ENCODE measurements around the gene SLC25A23.
"Not testable (repeated sequence)": the region's sequence is repeated elsewhere in the genome, so short reads cannot be mapped to it uniquely, and the experiment has no call there.

The SLC25A23 gene

DNA sequence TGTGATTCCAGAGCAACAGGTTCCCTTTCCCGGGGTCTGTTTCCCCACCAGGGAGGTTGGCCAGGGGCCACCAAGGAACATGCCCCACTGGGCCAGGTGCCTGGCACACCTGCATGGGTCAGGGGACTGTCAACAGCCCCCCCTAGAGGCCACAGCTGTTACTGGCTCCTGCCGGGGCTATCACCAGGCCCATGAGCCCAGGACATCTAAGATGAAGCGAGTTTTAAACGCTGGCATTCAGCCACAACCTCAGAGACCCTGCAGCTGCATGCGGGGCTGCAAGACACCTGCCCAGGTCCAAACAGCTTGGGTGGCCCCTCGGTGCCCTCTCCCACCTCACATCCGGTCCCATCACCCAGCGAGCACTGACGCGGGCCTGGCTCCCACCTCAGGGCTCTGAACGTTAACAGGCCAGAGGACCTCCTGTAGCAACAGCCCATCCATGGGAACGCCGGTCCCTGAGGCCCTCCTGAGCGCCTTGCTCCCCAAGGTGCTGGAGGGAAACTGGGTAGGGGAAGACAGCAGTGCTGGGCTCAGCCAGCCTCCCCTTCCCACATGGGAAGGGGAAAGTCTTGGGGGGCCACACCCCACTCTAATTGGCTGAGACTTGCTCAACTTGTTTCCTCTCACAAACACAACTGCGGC is 47.0 kb downstream of the SLC25A23 start:
- no peaks in the 10 kb centered on the region for H3K27me3 Mint-ChIP-seq
- H3K9me3 Mint-ChIP-seq: no peaks in the 10 kb centered on the region
- H3K4me3 Mint-ChIP-seq: no peak overlapping the region
- peaks cover 21% of the 10 kb centered on the region for H3K36me3 Mint-ChIP-seq (ENCODE audit: insufficient read depth)
- H3K4me1 Mint-ChIP-seq: no peaks in the 10 kb centered on the region
- no peak for ATAC-seq (replicated peaks; ENCODE audit: extremely low read depth, poor library complexity, severe bottlenecking)
- no peak for DNase-seq (ENCODE audit: low spot score in 2 of 2)
- no peak overlapping the region for H3K27ac Mint-ChIP-seq (ENCODE audit: low read depth)

GRCh38 chr19:6412061-6412446 is 47.5 kb downstream of the SLC25A23 start:
- no peak overlapping the region for H3K27ac Mint-ChIP-seq (ENCODE audit: low read depth)
- no peaks in the 10 kb centered on the region for H3K4me1 Mint-ChIP-seq

DNA sequence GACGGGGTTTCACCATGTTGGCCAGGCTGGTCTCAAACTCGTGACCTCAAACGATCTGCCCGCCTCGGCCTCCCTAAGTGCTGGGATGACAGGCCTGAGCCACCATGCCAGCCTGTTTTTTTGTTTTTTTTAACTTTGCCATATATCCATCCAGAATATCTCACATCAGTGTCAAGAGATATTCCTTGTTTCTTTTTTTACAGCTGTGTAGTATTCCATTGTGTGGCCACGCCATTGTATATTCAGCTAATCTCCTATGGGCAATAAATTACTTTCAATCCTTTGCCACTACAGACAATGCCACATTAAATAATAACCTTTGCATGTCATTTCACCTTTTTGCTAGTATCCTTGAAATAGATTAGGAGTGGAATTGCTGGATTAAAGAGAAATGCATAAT is 50.2 kb downstream of the SLC25A23 start:
- Mint-ChIP-seq H3K27ac (ENCODE audit: low read depth) (no peak overlapping the region), H3K4me1 (no peaks in the 10 kb centered on the region), H3K36me3 (ENCODE audit: insufficient read depth) (peaks cover 4% of the 10 kb centered on the region), H3K27me3 (no peaks in the 10 kb centered on the region), H3K9me3 (no peaks in the 10 kb centered on the region), H3K4me3 (no peak overlapping the region)
- ATAC-seq (replicated peaks; ENCODE audit: extremely low read depth, poor library complexity, severe bottlenecking): no peak
- no peak for DNase-seq (ENCODE audit: low spot score in 2 of 2)

More at GRCh38 chr19:6412061-6412446, 47.5 kb downstream of the SLC25A23 start:
- no peak for ATAC-seq (replicated peaks; ENCODE audit: extremely low read depth, poor library complexity, severe bottlenecking)
- Mint-ChIP-seq H3K36me3 (ENCODE audit: insufficient read depth) (peaks cover 21% of the 10 kb centered on the region), H3K27me3 (no peaks in the 10 kb centered on the region), H3K4me3 (no peak overlapping the region), H3K9me3 (no peaks in the 10 kb centered on the region)
- no peak for DNase-seq (ENCODE audit: low spot score in 2 of 2)

DNA sequence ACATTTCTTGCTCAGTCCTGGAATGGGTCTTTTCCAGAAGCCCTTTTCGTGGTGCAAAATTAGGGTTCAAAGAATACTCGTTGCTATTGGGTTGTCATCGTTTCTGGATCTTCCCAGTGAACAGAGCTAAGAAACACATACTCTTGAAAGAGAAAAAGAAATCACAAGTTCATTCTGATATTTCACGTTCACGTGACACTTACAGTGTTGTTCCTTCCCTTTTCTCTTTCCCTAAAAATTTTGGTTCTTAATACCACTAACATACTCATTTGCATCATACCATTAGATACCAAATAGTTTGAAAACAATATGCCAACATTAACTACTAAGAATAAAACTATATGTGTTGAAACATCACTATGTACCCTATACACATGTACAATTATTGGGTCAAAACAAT is 53.2 kb downstream of the SLC25A23 start:
- no peaks in the 10 kb centered on the region for H3K9me3 Mint-ChIP-seq
- H3K36me3 Mint-ChIP-seq (ENCODE audit: insufficient read depth): no peaks in the 10 kb centered on the region
- no peaks in the 10 kb centered on the region for H3K4me1 Mint-ChIP-seq
- H3K4me3 Mint-ChIP-seq: no peak overlapping the region
- ATAC-seq (replicated peaks; ENCODE audit: extremely low read depth, poor library complexity, severe bottlenecking): no peak
- no peak for DNase-seq (ENCODE audit: low spot score in 2 of 2)
- no peak overlapping the region for H3K27ac Mint-ChIP-seq (ENCODE audit: low read depth)
- no peaks in the 10 kb centered on the region for H3K27me3 Mint-ChIP-seq

DNA sequence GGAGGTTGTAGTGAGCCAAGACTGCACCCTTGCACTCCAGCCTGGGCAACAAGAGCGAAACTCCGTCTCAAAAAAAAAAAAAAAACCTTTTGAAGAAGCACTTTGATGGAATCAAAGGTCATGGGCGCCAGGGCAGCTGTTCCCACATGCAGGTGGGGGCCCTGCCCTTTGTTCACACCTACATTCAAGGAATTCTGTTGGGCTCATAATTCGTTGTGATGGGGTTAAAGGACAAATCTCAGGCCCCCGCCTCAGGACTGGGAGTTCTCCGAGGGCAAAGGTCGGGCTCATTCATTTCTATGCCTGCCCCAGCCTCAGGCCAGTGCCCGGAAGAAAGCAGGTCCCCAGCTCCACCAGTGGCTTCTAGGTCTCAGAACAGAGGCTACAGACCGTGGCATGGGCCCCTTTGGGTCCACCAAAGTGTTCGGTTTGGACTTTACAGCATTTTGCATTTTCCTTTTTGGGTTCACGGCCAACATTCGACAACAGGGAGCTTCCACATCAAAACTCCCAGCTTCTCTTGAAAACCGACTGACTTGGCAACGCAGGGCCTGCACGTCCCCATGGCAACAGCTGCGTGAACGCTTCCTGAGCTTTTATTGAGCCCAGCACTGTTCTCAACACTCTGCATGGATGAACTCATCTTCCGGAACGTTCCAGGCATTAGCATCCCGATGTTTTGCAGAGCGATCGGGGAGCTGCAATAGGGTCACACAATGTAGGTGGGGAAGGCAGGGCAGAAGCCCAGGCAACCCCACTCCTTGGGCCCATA is 56.6 kb downstream of the SLC25A23 start:
- no peak for DNase-seq (ENCODE audit: low spot score in 2 of 2)
- no peak for ATAC-seq (replicated peaks; ENCODE audit: extremely low read depth, poor library complexity, severe bottlenecking)

DNA sequence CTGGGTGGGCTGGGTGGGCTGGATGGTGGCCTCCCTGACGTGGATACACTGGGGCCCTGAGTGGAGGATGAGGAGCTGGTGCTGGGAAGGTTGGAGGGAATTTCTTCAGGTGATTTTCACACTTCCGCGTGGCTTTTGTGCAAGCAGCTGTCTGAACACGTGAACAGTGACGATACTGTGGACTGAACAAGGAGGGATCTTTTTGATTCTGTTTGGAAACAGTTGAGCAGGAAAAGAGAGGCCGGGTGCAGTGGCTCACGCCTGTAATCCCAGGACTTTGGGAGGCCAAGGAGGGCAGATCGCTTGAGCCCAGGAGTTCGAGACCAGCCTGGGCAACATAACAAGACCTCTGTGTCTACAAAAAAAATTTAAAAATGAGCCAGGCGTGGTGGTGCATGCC is 57.5 kb downstream of the SLC25A23 start:
- DNase-seq (ENCODE audit: low spot score in 2 of 2) (no peak), ATAC-seq (replicated peaks; ENCODE audit: extremely low read depth, poor library complexity, severe bottlenecking) (no peak)
- Mint-ChIP-seq H3K27me3 (no peaks in the 10 kb centered on the region), H3K27ac (ENCODE audit: low read depth) (no peak overlapping the region), H3K9me3 (no peaks in the 10 kb centered on the region), H3K4me3 (no peak overlapping the region), H3K36me3 (ENCODE audit: insufficient read depth) (no peaks in the 10 kb centered on the region), H3K4me1 (no peaks in the 10 kb centered on the region)

More for the DNA sequence above, 56.6 kb downstream of the SLC25A23 start:
- Mint-ChIP-seq H3K36me3 (ENCODE audit: insufficient read depth) (no peaks in the 10 kb centered on the region), H3K9me3 (no peaks in the 10 kb centered on the region), H3K4me1 (no peaks in the 10 kb centered on the region), H3K27me3 (no peaks in the 10 kb centered on the region), H3K4me3 (no peak overlapping the region), H3K27ac (ENCODE audit: low read depth) (no peak overlapping the region)

DNA sequence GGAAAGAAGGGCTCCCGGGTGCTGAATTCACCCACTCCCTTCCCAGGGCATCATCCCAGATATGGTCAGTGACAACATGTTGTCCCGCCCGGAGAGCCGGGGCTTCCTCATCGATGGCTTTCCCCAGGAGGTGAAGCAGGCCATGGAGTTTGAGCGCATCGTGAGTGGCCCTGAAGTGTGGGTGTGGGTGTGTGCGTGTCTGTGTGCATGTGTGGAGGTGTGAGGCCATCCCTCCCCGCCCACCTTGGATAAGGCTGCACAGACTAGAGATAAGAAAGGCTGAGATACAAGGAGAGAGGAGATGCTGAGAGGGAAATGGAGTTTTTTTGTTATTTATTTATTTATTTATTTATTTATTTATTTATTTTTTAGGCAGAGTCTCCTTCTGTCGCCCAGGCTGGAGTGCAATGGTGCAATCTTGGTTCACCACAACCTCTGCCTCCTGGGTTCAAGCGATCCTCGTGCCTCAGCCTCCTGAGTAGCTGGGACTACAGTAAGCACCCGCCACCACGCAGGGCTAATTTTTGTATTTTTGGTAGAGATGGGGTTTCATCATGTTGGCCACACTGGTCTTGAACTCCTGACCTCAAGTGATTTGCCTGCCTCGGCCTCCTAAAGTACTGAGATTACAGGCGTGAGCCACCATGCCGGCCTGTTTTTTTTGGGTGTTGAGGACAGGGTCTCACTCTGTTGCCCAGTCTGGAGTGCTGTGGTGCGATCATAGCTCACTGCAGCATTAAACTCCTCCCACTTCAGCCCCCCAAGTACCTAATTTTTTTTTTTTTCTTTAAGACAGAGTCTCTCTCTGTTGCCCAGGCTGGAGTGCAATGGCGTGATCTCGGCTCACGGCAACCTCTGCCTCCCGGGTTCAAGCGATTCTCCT is 59.3 kb downstream of the SLC25A23 start:
- not testable (repeated sequence) for H3K36me3 Mint-ChIP-seq (ENCODE audit: insufficient read depth); H3K4me1 Mint-ChIP-seq; H3K27ac Mint-ChIP-seq (ENCODE audit: low read depth); H3K4me3 Mint-ChIP-seq; H3K27me3 Mint-ChIP-seq; H3K9me3 Mint-ChIP-seq; DNase-seq (ENCODE audit: low spot score in 2 of 2); ATAC-seq (replicated peaks; ENCODE audit: extremely low read depth, poor library complexity, severe bottlenecking)

- Mint-ChIP-seq H3K27ac (ENCODE audit: low read depth) (no peak overlapping the region), H3K4me3 (no peak overlapping the region), H3K27me3 (no peaks in the 10 kb centered on the region), H3K4me1 (peaks cover 23% of the 10 kb centered on the region), H3K36me3 (ENCODE audit: insufficient read depth) (peaks cover 21% of the 10 kb centered on the region), H3K9me3 (no peaks in the 10 kb centered on the region)
- DNase-seq (ENCODE audit: low spot score in 2 of 2): no peak
- ATAC-seq (replicated peaks; ENCODE audit: extremely low read depth, poor library complexity, severe bottlenecking): no peak
Observed at GRCh38 chr19:6396305-6396704, 63.3 kb downstream of the SLC25A23 start.

- DNase-seq (ENCODE audit: low spot score in 2 of 2) (no peak), ATAC-seq (replicated peaks; ENCODE audit: extremely low read depth, poor library complexity, severe bottlenecking) (no peak)
- Mint-ChIP-seq H3K4me1 (peaks cover 29% of the 10 kb centered on the region), H3K27me3 (no peaks in the 10 kb centered on the region), H3K4me3 (peak overlapping the region; percentile 81), H3K36me3 (ENCODE audit: insufficient read depth) (peaks cover 29% of the 10 kb centered on the region), H3K27ac (ENCODE audit: low read depth) (peak overlapping the region; percentile 95), H3K9me3 (no peaks in the 10 kb centered on the region)
Observed at GRCh38 chr19:6394831-6395230, 64.8 kb downstream of the SLC25A23 start.

DNA sequence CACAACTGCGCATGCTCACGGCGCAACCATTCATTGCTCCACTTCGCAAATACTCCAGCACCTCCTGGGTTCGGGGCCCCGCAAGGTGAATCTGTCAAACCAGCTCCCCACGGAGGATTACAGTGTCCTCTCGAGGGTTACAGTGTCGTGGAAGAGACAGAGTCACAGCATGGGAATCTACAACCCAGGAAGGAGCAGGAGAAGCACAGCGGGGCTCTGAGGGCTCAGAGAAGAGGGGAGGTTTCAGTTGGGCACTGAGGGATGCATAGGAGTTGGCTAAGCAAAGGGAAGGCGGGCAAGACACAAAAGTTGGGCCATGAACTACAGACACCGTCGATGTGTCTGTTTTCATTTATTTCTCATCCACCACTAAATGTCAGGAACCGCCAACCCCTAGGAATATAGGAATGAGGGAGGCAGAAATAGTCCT is 65.6 kb downstream of the SLC25A23 start:
- Mint-ChIP-seq H3K4me1 (peaks cover 29% of the 10 kb centered on the region), H3K36me3 (ENCODE audit: insufficient read depth) (peaks cover 33% of the 10 kb centered on the region), H3K27ac (ENCODE audit: low read depth) (peak overlapping the region; percentile 95), H3K9me3 (no peaks in the 10 kb centered on the region), H3K27me3 (no peaks in the 10 kb centered on the region), H3K4me3 (peak overlapping the region; percentile 81)
- DNase-seq (ENCODE audit: low spot score in 2 of 2) (no peak), ATAC-seq (replicated peaks; ENCODE audit: extremely low read depth, poor library complexity, severe bottlenecking) (no peak)

DNA sequence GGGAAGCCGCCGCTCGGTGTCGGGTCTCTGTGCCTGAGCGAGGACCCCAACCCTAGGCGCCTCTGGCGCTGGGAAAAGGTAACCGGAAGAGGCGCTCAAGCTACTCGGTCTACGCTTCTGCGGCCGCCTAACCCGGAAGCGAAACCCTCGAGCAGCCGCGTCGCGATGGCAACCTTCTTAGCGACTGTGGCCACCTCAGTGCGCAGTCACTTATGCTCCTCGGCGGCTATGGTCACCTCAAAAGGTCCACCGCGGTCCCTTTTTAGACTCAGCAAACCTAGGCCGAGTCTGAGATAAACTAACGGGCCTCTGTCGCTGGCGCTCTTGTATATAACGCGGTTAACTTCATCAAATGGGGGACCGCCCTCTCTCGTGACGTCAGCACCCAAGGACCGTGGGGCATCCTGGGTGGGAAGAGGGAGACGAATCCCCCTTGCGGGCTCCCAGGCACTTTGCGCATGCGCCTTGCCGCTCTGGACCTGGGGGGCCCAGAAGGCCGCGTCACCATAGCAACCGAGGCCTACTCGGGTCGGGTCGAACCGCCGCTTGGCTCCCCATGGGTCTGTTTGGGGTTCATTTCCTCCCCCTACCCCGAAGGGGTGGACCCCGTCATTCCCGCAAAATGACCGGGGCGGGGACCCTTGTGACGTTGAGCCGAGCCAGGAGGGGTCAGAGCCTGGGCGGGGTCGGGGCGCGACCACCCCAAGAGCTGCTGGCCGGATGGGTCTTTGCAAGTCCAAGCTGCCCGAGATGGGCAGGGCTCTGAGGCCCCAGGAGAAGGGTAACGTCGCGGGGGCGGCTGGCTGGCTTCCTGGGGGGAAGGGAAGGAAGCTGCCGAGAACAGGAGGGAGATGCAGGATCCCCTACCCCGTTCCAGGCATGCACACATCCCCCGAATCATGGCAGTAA is 66.3 kb downstream of the SLC25A23 start, which contains the start of gene GTF2F1:
TSS of gene GTF2F1 (minus strand) at position 91 of the 909 bp plus-strand sequence. CDS start 169 bp downstream, outside the sequence.
- H3K4me3 Mint-ChIP-seq: peak within 1 kb of the TSS; percentile 81
- H3K27me3 Mint-ChIP-seq: no peaks in the 10 kb centered on the region
- peak; percentile 90 for ATAC-seq (replicated peaks; ENCODE audit: extremely low read depth, poor library complexity, severe bottlenecking)
- H3K36me3 Mint-ChIP-seq (ENCODE audit: insufficient read depth): peaks cover 40% of the 10 kb centered on the region
- H3K4me1 Mint-ChIP-seq: peaks cover 29% of the 10 kb centered on the region
- peak within 1 kb of the TSS; percentile 95 for H3K27ac Mint-ChIP-seq (ENCODE audit: low read depth)
- no peaks in the 10 kb centered on the region for H3K9me3 Mint-ChIP-seq
- DNase-seq (ENCODE audit: low spot score in 2 of 2): peak; percentile 83 to 91
